ENCODE data around the gene ITGB2.

The ITGB2 gene

GRCh38 chr21:44869781-44870747, 50.6 kb downstream of the ITGB2 start:
- Mint-ChIP-seq H3K4me3 (peak overlapping the region; percentile 94), H3K27me3 (no peaks in the 10 kb centered on the region), H3K27ac (ENCODE audit: low read depth) (peak overlapping the region; percentile 4), H3K4me1 (peaks cover 82% of the 10 kb centered on the region), H3K36me3 (ENCODE audit: insufficient read depth) (peaks cover 24% of the 10 kb centered on the region), H3K9me3 (no peaks in the 10 kb centered on the region)
- DNase-seq (ENCODE audit: low spot score in 2 of 2) (no peak), ATAC-seq (replicated peaks; ENCODE audit: extremely low read depth, poor library complexity, severe bottlenecking) (no peak)

- Mint-ChIP-seq H3K36me3 (ENCODE audit: insufficient read depth) (peaks cover 19% of the 10 kb centered on the region), H3K4me1 (peaks cover 75% of the 10 kb centered on the region), H3K27me3 (no peaks in the 10 kb centered on the region), H3K4me3 (peak overlapping the region; percentile 62), H3K27ac (ENCODE audit: low read depth) (peak overlapping the region; percentile 81), H3K9me3 (no peaks in the 10 kb centered on the region)
- DNase-seq (ENCODE audit: low spot score in 2 of 2) (no peak), ATAC-seq (replicated peaks; ENCODE audit: extremely low read depth, poor library complexity, severe bottlenecking) (no peak)
Measured at GRCh38 chr21:44868707-44869106, 52.0 kb downstream of the ITGB2 start.

GRCh38 chr21:44867999-44868700, 52.5 kb downstream of the ITGB2 start:
- Mint-ChIP-seq H3K27me3 (no peaks in the 10 kb centered on the region), H3K4me1 (peaks cover 81% of the 10 kb centered on the region), H3K4me3 (peak overlapping the region; percentile 62), H3K9me3 (no peaks in the 10 kb centered on the region), H3K27ac (ENCODE audit: low read depth) (peak overlapping the region; percentile 81), H3K36me3 (ENCODE audit: insufficient read depth) (peaks cover 21% of the 10 kb centered on the region)
- DNase-seq (ENCODE audit: low spot score in 2 of 2) (no peak), ATAC-seq (replicated peaks; ENCODE audit: extremely low read depth, poor library complexity, severe bottlenecking) (peak; percentile 66)

- H3K36me3 Mint-ChIP-seq (ENCODE audit: insufficient read depth), result peaks cover 18% of the 10 kb centered on the region
- H3K4me1 Mint-ChIP-seq, result peaks cover 77% of the 10 kb centered on the region
Measured at GRCh38 chr21:44867464-44867863, 53.2 kb downstream of the ITGB2 start.

GRCh38 chr21:44866780-44867179, 53.9 kb downstream of the ITGB2 start:
- ATAC-seq (replicated peaks; ENCODE audit: extremely low read depth, poor library complexity, severe bottlenecking) (no peak), DNase-seq (ENCODE audit: low spot score in 2 of 2) (no peak)
- Mint-ChIP-seq H3K9me3 (no peaks in the 10 kb centered on the region), H3K27me3 (no peaks in the 10 kb centered on the region), H3K27ac (ENCODE audit: low read depth) (peak overlapping the region; percentile 83), H3K36me3 (ENCODE audit: insufficient read depth) (peaks cover 13% of the 10 kb centered on the region), H3K4me3 (peak overlapping the region; percentile 62), H3K4me1 (peaks cover 73% of the 10 kb centered on the region)

More at GRCh38 chr21:44867464-44867863, 53.2 kb downstream of the ITGB2 start:
- Mint-ChIP-seq H3K4me3 (peak overlapping the region; percentile 62), H3K27me3 (no peaks in the 10 kb centered on the region), H3K27ac (ENCODE audit: low read depth) (no peak overlapping the region), H3K9me3 (no peaks in the 10 kb centered on the region)
- no peak for DNase-seq (ENCODE audit: low spot score in 2 of 2)
- no peak for ATAC-seq (replicated peaks; ENCODE audit: extremely low read depth, poor library complexity, severe bottlenecking)

- Mint-ChIP-seq H3K4me3 (peak overlapping the region; percentile 38), H3K27me3 (no peaks in the 10 kb centered on the region), H3K36me3 (ENCODE audit: insufficient read depth) (peaks cover 15% of the 10 kb centered on the region), H3K9me3 (no peaks in the 10 kb centered on the region), H3K4me1 (peaks cover 72% of the 10 kb centered on the region), H3K27ac (ENCODE audit: low read depth) (peak overlapping the region; percentile 83)
- ATAC-seq (replicated peaks; ENCODE audit: extremely low read depth, poor library complexity, severe bottlenecking) (no peak), DNase-seq (ENCODE audit: low spot score in 2 of 2) (no peak)
Measured at GRCh38 chr21:44865561-44866280, 55.0 kb downstream of the ITGB2 start.

- Mint-ChIP-seq H3K4me3 (no peak overlapping the region), H3K27me3 (no peaks in the 10 kb centered on the region), H3K27ac (ENCODE audit: low read depth) (no peak overlapping the region), H3K9me3 (no peaks in the 10 kb centered on the region), H3K36me3 (ENCODE audit: insufficient read depth) (peaks cover 24% of the 10 kb centered on the region), H3K4me1 (peaks cover 52% of the 10 kb centered on the region)
- DNase-seq (ENCODE audit: low spot score in 2 of 2) (no peak), ATAC-seq (replicated peaks; ENCODE audit: extremely low read depth, poor library complexity, severe bottlenecking) (no peak)
Measured at GRCh38 chr21:44862869-44863685, 57.6 kb downstream of the ITGB2 start.

GRCh38 chr21:44858791-44859190, 61.9 kb downstream of the ITGB2 start:
- Mint-ChIP-seq H3K27ac (ENCODE audit: low read depth) (no peak overlapping the region), H3K4me1 (peaks cover 33% of the 10 kb centered on the region), H3K9me3 (no peaks in the 10 kb centered on the region), H3K4me3 (no peak overlapping the region), H3K27me3 (no peaks in the 10 kb centered on the region), H3K36me3 (ENCODE audit: insufficient read depth) (peaks cover 33% of the 10 kb centered on the region)
- DNase-seq (ENCODE audit: low spot score in 2 of 2) (no peak), ATAC-seq (replicated peaks; ENCODE audit: extremely low read depth, poor library complexity, severe bottlenecking) (no peak)

- Mint-ChIP-seq H3K9me3 (no peaks in the 10 kb centered on the region), H3K36me3 (ENCODE audit: insufficient read depth) (peaks cover 33% of the 10 kb centered on the region), H3K27ac (ENCODE audit: low read depth) (no peak overlapping the region), H3K4me1 (peaks cover 33% of the 10 kb centered on the region), H3K27me3 (no peaks in the 10 kb centered on the region), H3K4me3 (no peak overlapping the region)
- ATAC-seq (replicated peaks; ENCODE audit: extremely low read depth, poor library complexity, severe bottlenecking) (no peak), DNase-seq (ENCODE audit: low spot score in 2 of 2) (no peak)
Measured at GRCh38 chr21:44858291-44858690, 62.4 kb downstream of the ITGB2 start.

GRCh38 chr21:44857127-44857892, 63.4 kb downstream of the ITGB2 start:
- ATAC-seq (replicated peaks; ENCODE audit: extremely low read depth, poor library complexity, severe bottlenecking), result no peak
- DNase-seq (ENCODE audit: low spot score in 2 of 2), result no peak
- Mint-ChIP-seq H3K27ac (ENCODE audit: low read depth) (no peak overlapping the region), H3K27me3 (no peaks in the 10 kb centered on the region), H3K9me3 (no peaks in the 10 kb centered on the region), H3K4me3 (no peak overlapping the region), H3K36me3 (ENCODE audit: insufficient read depth) (peaks cover 41% of the 10 kb centered on the region), H3K4me1 (peaks cover 33% of the 10 kb centered on the region)

GRCh38 chr21:44856131-44856530, 64.6 kb downstream of the ITGB2 start:
- ATAC-seq (replicated peaks; ENCODE audit: extremely low read depth, poor library complexity, severe bottlenecking) (no peak), DNase-seq (ENCODE audit: low spot score in 2 of 2) (no peak)
- Mint-ChIP-seq H3K36me3 (ENCODE audit: insufficient read depth) (peaks cover 44% of the 10 kb centered on the region), H3K27me3 (no peaks in the 10 kb centered on the region), H3K27ac (ENCODE audit: low read depth) (no peak overlapping the region), H3K9me3 (no peaks in the 10 kb centered on the region), H3K4me1 (peaks cover 30% of the 10 kb centered on the region), H3K4me3 (no peak overlapping the region)

All from central memory CD8-positive, alpha-beta T cell (primary cell).